KMS-11 (cell line): ENCODE measurements around the gene SAPCD2.

Experiments
- H2AFZ ChIP-seq: fragments of 200-600 bp; sonication (generic); 2 replicates; pipeline ENCODE4 v1.6.1; 2016; ENCODE audit warnings: antibody characterized with exemption, mixed run types, low read depth
- H3K27ac ChIP-seq: fragments of 200-600 bp; sonication (generic); 2 replicates; pipeline ENCODE4 v1.6.1; 2016; ENCODE audit warnings: mild to moderate bottlenecking, mixed run types
- H3K27me3 ChIP-seq: fragments of 200-600 bp; sonication (generic); 2 replicates; pipeline ENCODE4 v1.6.1; 2017; ENCODE audit warnings: mild to moderate bottlenecking, low read depth, mixed run types, moderate library complexity; ENCODE audit not compliant: insufficient read depth
- H3K36me3 ChIP-seq: fragments of 200-600 bp; sonication (generic); 2 replicates; pipeline ENCODE4 v1.6.1; 2017; ENCODE audit warnings: mild to moderate bottlenecking, mixed run types; ENCODE audit not compliant: insufficient read depth
- H3K4me1 ChIP-seq: fragments of 200-600 bp; sonication (generic); 2 replicates; pipeline ENCODE4 v1.6.1; 2016; ENCODE audit warnings: mild to moderate bottlenecking, low read depth, mixed run types; ENCODE audit not compliant: poor library complexity, severe bottlenecking
- H3K4me2 ChIP-seq: fragments of 200-600 bp; sonication (generic); 2 replicates; pipeline ENCODE4 v1.7.0; 2016; ENCODE audit warnings: mild to moderate bottlenecking, mixed run types
- H3K4me3 ChIP-seq: fragments of 200-600 bp; sonication (generic); IDR thresholded peaks from 2 replicates; pipeline ENCODE4 v1.6.1; 2017; ENCODE audit warnings: low read depth, low read length, mixed read lengths; ENCODE audit not compliant: insufficient read depth
- H3K79me2 ChIP-seq: fragments of 200-600 bp; sonication (generic); 2 replicates; pipeline ENCODE4 v1.6.1; 2016; ENCODE audit warnings: low read depth, mixed run types; ENCODE audit not compliant: insufficient read depth
- H3K9ac ChIP-seq: fragments of 200-600 bp; sonication (generic); 2 replicates; pipeline ENCODE4 v1.6.1; 2016; ENCODE audit warnings: mild to moderate bottlenecking, mixed run types
- H4K20me1 ChIP-seq: fragments of 200-600 bp; sonication (generic); 2 replicates; pipeline ENCODE4 v1.6.1; 2016; ENCODE audit warnings: mild to moderate bottlenecking, mixed run types; ENCODE audit not compliant: insufficient read depth
- CTCF ChIP-seq: fragments of 200-600 bp; sonication (generic); conservative IDR thresholded peaks from 2 replicates; pipeline ENCODE4 v1.6.1; 2017; ENCODE audit warnings: low read depth, mild to moderate bottlenecking, antibody characterized with exemption, low read length, moderate library complexity, mixed read lengths

Gene SAPCD2

GRCh38 chr9:137028263-137029057 is 41.9 kb downstream of the SAPCD2 start:
- no peaks in the 10 kb centered on the region for H3K36me3 ChIP-seq
- H3K4me2 ChIP-seq: peak overlapping the region; percentile 88
- H3K4me1 ChIP-seq: peaks cover 31% of the 10 kb centered on the region
- peaks cover 8% of the 10 kb centered on the region; the same call in 1 of the 2 replicates for H3K27me3 ChIP-seq
- no peak for TF ChIP-seq CTCF
- no peaks in the 10 kb centered on the region for H4K20me1 ChIP-seq
- no peak overlapping the region for H3K4me3 ChIP-seq
- peak overlapping the region; percentile 22; the same call in 1 of the 2 replicates for H3K27ac ChIP-seq
- H3K9ac ChIP-seq: peak overlapping the region; percentile 54; the same call in 1 of the 2 replicates
- no peaks in the 10 kb centered on the region for H3K79me2 ChIP-seq
- peak overlapping the region; percentile 91 for H2AFZ ChIP-seq

GRCh38 chr9:137027369-137028262 is 42.7 kb downstream of the SAPCD2 start, which contains the start of gene ABCA2:
Gene ABCA2, minus strand, starts transcription at chr9:137028237. Its CDS starts 97 bp downstream, at chr9:137028140.
- Histone ChIP-seq H3K27me3 (peaks cover 8% of the 10 kb centered on the region; the same call in 1 of the 2 replicates), H4K20me1 (no peaks in the 10 kb centered on the region), H3K9ac (peak within 1 kb of the TSS; percentile 54; the same call in 1 of the 2 replicates), H2AFZ (peak within 1 kb of the TSS; percentile 91), H3K27ac (peak within 1 kb of the TSS; percentile 22; the same call in 1 of the 2 replicates), H3K36me3 (no peaks in the 10 kb centered on the region), H3K4me2 (peak within 1 kb of the TSS; percentile 88), H3K4me3 (no peak within 1 kb of the TSS), H3K4me1 (peaks cover 27% of the 10 kb centered on the region), H3K79me2 (no peaks in the 10 kb centered on the region)
- TF ChIP-seq CTCF: no peak

GRCh38 chr9:137026828-137027227 is 43.5 kb downstream of the SAPCD2 start:
- Histone ChIP-seq H2AFZ (no peak overlapping the region), H3K4me3 (no peak overlapping the region)

More at GRCh38 chr9:137026828-137027227, 43.5 kb downstream of the SAPCD2 start:
- Histone ChIP-seq H3K4me1 (peaks cover 31% of the 10 kb centered on the region), H3K27ac (no peak overlapping the region), H3K36me3 (no peaks in the 10 kb centered on the region), H3K27me3 (peaks cover 8% of the 10 kb centered on the region; the same call in 1 of the 2 replicates), H3K4me2 (no peak overlapping the region), H3K9ac (no peak overlapping the region), H4K20me1 (no peaks in the 10 kb centered on the region), H3K79me2 (no peaks in the 10 kb centered on the region)
- no peak for TF ChIP-seq CTCF
